ENCODE results near the gene ATP5PB.

The ATP5PB gene

DNA sequence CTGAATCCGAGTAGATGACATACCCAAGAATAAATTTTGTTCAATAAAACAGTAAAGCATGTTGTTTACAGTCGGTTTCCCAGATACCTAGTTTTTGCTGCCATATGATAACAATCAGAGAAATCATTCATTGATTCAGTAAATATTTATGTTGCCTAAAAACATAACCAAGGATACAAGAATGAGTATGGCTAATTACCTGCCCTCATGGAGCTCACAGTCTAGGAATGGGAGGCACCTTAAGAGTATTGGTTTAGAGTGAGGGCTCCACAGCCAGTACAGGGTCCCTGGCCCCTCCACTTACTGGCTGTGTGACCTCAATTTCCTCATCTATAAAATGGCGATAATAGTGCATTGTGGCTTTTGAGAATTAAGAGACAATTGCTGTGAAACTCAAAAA lies 921 bp downstream of the ATP5PB start:
- H3K9ac ChIP-seq (ENCODE audit: low read depth, low read length) = peak overlapping the region; percentile 96
- peaks cover 99% of the 10 kb centered on the region for H3K79me2 ChIP-seq (ENCODE audit: insufficient read depth, low read length)
- H3K36me3 ChIP-seq (ENCODE audit: insufficient read depth, low read length) = peaks cover 61% of the 10 kb centered on the region
- H3K4me1 ChIP-seq (ENCODE audit: insufficient read depth, low read length) = peaks cover 70% of the 10 kb centered on the region
- H2AFZ ChIP-seq (ENCODE audit: low read depth, low read length) = peak overlapping the region; percentile 100; the same call in 1 of the 2 replicates
- no peaks in the 10 kb centered on the region for H3K27me3 ChIP-seq (ENCODE audit: insufficient read depth, low read length, poor library complexity)
- peak overlapping the region; percentile 97 to 98 for H3K4me3 ChIP-seq (ENCODE audit: low read depth in 1 of 2, low read length in 2 of 2)
- peak overlapping the region; percentile 87 for H3K4me2 ChIP-seq (ENCODE audit: insufficient read depth, low read length)
- DNase-seq (no peak), ATAC-seq (ENCODE audit: insufficient read depth, low read depth) (no peak)
- TF ChIP-seq, protein P1, sequence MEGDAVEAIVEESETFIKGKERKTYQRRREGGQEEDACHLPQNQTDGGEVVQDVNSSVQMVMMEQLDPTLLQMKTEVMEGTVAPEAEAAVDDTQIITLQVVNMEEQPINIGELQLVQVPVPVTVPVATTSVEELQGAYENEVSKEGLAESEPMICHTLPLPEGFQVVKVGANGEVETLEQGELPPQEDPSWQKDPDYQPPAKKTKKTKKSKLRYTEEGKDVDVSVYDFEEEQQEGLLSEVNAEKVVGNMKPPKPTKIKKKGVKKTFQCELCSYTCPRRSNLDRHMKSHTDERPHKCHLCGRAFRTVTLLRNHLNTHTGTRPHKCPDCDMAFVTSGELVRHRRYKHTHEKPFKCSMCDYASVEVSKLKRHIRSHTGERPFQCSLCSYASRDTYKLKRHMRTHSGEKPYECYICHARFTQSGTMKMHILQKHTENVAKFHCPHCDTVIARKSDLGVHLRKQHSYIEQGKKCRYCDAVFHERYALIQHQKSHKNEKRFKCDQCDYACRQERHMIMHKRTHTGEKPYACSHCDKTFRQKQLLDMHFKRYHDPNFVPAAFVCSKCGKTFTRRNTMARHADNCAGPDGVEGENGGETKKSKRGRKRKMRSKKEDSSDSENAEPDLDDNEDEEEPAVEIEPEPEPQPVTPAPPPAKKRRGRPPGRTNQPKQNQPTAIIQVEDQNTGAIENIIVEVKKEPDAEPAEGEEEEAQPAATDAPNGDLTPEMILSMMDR (IDR thresholded peaks at IDR 0.05; ENCODE audit: borderline replicate concordance, extremely low read depth, low read length, poor library complexity, severe bottlenecking) = no peak
- TF ChIP-seq EZH2 (IDR thresholded peaks at IDR 0.05; ENCODE audit: borderline replicate concordance, low read depth, low read length, severe bottlenecking) = no peak
- H3K27ac ChIP-seq (ENCODE audit: low read length) = peak overlapping the region; percentile 98
- no peaks in the 10 kb centered on the region for H3K9me3 ChIP-seq (ENCODE audit: insufficient read depth, low read length, severe bottlenecking)
- H4K20me1 ChIP-seq (ENCODE audit: insufficient read depth, low read length) = peaks cover 8% of the 10 kb centered on the region; the same call in 1 of the 2 replicates

DNA sequence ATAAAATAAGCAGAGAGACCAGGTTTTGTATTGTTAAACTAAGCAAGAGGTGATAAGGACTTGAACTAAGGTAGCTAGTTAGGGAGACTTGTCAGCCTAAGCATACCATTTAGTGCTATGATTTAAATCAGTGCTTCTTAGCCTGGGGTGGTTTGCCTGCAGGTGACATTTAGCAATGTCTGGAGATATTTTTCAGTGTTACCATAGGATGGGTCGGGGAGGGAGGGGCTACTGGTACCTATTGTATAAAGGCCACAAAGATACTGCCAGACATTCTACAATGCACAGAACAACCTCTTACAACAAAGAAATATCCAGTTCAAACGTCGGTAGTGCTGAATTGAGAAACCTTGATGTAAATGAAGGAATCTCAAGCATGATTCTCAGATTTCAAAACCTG lies 3.3 kb downstream of the ATP5PB start:
- Histone ChIP-seq H4K20me1 (ENCODE audit: insufficient read depth, low read length) (peaks cover 1% of the 10 kb centered on the region; the same call in 1 of the 2 replicates), H3K4me2 (ENCODE audit: insufficient read depth, low read length) (peak overlapping the region; percentile 87; the same call in 1 of the 2 replicates), H3K79me2 (ENCODE audit: insufficient read depth, low read length) (peaks cover 80% of the 10 kb centered on the region), H3K4me3 (ENCODE audit: low read depth in 1 of 2, low read length in 2 of 2) (no peak overlapping the region), H3K36me3 (ENCODE audit: insufficient read depth, low read length) (peaks cover 60% of the 10 kb centered on the region), H2AFZ (ENCODE audit: low read depth, low read length) (no peak overlapping the region), H3K27me3 (ENCODE audit: insufficient read depth, low read length, poor library complexity) (no peaks in the 10 kb centered on the region), H3K9me3 (ENCODE audit: insufficient read depth, low read length, severe bottlenecking) (no peaks in the 10 kb centered on the region), H3K27ac (ENCODE audit: low read length) (no peak overlapping the region), H3K9ac (ENCODE audit: low read depth, low read length) (no peak overlapping the region), H3K4me1 (ENCODE audit: insufficient read depth, low read length) (peaks cover 50% of the 10 kb centered on the region)
- no peak for ATAC-seq (ENCODE audit: insufficient read depth, low read depth)
- DNase-seq = no peak
- no peak for TF ChIP-seq EZH2 (IDR thresholded peaks at IDR 0.05; ENCODE audit: borderline replicate concordance, low read depth, low read length, severe bottlenecking)
- TF ChIP-seq, protein P1 (IDR thresholded peaks at IDR 0.05; ENCODE audit: borderline replicate concordance, extremely low read depth, low read length, poor library complexity, severe bottlenecking) = no peak

DNA sequence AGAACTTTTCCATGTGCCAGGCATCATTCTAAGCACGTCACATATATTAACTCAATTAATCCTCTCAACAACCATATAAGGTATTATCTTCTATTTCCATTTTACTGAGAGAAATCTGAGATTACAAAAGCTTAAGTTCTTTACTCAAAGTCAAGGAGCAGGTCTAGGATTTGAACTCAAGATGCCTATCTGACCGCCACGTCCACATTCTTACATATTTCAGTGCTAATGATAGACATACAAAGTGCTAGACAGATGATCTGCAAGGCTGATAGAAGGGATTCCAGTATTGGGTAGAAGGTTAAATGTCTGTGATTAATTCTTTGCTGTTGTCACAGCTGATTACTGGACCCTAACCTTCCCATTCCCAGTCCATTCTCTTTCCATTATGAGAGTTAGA lies 4.4 kb downstream of the ATP5PB start:
- H2AFZ ChIP-seq (ENCODE audit: low read depth, low read length) = no peak overlapping the region
- no peak overlapping the region for H3K4me3 ChIP-seq (ENCODE audit: low read depth in 1 of 2, low read length in 2 of 2)
- H3K36me3 ChIP-seq (ENCODE audit: insufficient read depth, low read length) = peaks cover 71% of the 10 kb centered on the region
- H4K20me1 ChIP-seq (ENCODE audit: insufficient read depth, low read length) = no peaks in the 10 kb centered on the region; the same call in 1 of the 2 replicates
- H3K9me3 ChIP-seq (ENCODE audit: insufficient read depth, low read length, severe bottlenecking) = no peaks in the 10 kb centered on the region
- H3K4me2 ChIP-seq (ENCODE audit: insufficient read depth, low read length) = peak overlapping the region; percentile 18; the same call in 1 of the 2 replicates
- ATAC-seq (ENCODE audit: insufficient read depth, low read depth) (no peak), DNase-seq (no peak)
- TF ChIP-seq, protein P1 (IDR thresholded peaks at IDR 0.05; ENCODE audit: borderline replicate concordance, extremely low read depth, low read length, poor library complexity, severe bottlenecking) = no peak
- no peak for TF ChIP-seq EZH2 (IDR thresholded peaks at IDR 0.05; ENCODE audit: borderline replicate concordance, low read depth, low read length, severe bottlenecking)
- no peak overlapping the region for H3K27ac ChIP-seq (ENCODE audit: low read length)
- H3K9ac ChIP-seq (ENCODE audit: low read depth, low read length) = no peak overlapping the region
- H3K4me1 ChIP-seq (ENCODE audit: insufficient read depth, low read length) = peaks cover 41% of the 10 kb centered on the region
- no peaks in the 10 kb centered on the region for H3K27me3 ChIP-seq (ENCODE audit: insufficient read depth, low read length, poor library complexity)
- peaks cover 69% of the 10 kb centered on the region for H3K79me2 ChIP-seq (ENCODE audit: insufficient read depth, low read length)
